Vagina (tissue), 2 donors: Measurements from ENCODE around the gene NUDCD3. TPM values are rescaled to one million over a fixed set of nuclear protein-coding genes. Genes with fewer than 3 reads are reported as not detected.

Experiments used
- DNase-seq, 2 donors: peaks; one replicate each; pipeline ENCODE4 v3.0.0-alpha.2; 2017; ENCODE audit errors: extremely low spot score in 2 of 2
- H3K27ac ChIP-seq: fragments of 200-600 bp; sonication (generic); one replicate; pipeline ENCODE4 v1.5.1; 2019
- H3K27me3 ChIP-seq: fragments of 200-600 bp; sonication (generic); one replicate; pipeline ENCODE4 v1.5.1; 2019
- H3K36me3 ChIP-seq, 2 donors: fragments of 200-600 bp; sonication (generic); one replicate each; pipeline ENCODE4 v1.5.1; 2017 to 2019
- H3K4me1 ChIP-seq: fragments of 200-600 bp; sonication (generic); one replicate; pipeline ENCODE4 v1.5.1; 2019
- H3K4me3 ChIP-seq, 2 donors: fragments of 200-600 bp; sonication (generic); 1 replicate in 1 of 2; 2 replicates in 1 of 2; pipeline ENCODE4 v1.5.1; 2016 to 2019
- H3K9me3 ChIP-seq: fragments of 200-600 bp; sonication (generic); one replicate; pipeline ENCODE4 v1.5.1; 2019
- POLR2A ChIP-seq, 2 donors: fragments of 450-650 bp; IDR thresholded peaks; one replicate each; pipeline ENCODE4 v1.6.1; 2017; ENCODE audit warnings: antibody characterized with exemption in 2 of 2, mild to moderate bottlenecking in 2 of 2, moderate library complexity in 2 of 2
- POLR2AphosphoS5 ChIP-seq, 2 donors: sonication (generic); formaldehyde crosslinking; IDR thresholded peaks; one replicate each; pipeline ENCODE4 v1.9.0; 2017; ENCODE audit warnings: antibody characterized with exemption in 2 of 2, mild to moderate bottlenecking in 2 of 2, low read depth in 1 of 2; ENCODE audit not compliant: insufficient read depth in 1 of 2
- intact Hi-C: fragments of 100-400 bp; cut with DNase I; formaldehyde crosslinking; loops from one replicate; pipeline ENCODE4 v1.15.1; 2023
- total RNA-seq: library from RNA; depleted of rRNA; stranded (reverse); fragments of >200 nt; gene quantifications from one replicate; pipeline ENCODE4 v1.2.3, GENCODE V29; 2016
- TF ChIP-seq, protein P1 (sequence below), 3 experiments: fragments of 450-650 bp in 2 of 3; fragments of 200-600 bp in 1 of 3; sonication (generic) in 1 of 3; IDR thresholded peaks; one replicate each; pipeline ENCODE4 v1.5.1; 2017 to 2019; ENCODE audit warnings: antibody characterized with exemption in 3 of 3, mild to moderate bottlenecking in 2 of 3, moderate library complexity in 2 of 3

NUDCD3 gene
- total RNA-seq, 1 donor from 2014 or later, result 48.6 TPM

DNA sequence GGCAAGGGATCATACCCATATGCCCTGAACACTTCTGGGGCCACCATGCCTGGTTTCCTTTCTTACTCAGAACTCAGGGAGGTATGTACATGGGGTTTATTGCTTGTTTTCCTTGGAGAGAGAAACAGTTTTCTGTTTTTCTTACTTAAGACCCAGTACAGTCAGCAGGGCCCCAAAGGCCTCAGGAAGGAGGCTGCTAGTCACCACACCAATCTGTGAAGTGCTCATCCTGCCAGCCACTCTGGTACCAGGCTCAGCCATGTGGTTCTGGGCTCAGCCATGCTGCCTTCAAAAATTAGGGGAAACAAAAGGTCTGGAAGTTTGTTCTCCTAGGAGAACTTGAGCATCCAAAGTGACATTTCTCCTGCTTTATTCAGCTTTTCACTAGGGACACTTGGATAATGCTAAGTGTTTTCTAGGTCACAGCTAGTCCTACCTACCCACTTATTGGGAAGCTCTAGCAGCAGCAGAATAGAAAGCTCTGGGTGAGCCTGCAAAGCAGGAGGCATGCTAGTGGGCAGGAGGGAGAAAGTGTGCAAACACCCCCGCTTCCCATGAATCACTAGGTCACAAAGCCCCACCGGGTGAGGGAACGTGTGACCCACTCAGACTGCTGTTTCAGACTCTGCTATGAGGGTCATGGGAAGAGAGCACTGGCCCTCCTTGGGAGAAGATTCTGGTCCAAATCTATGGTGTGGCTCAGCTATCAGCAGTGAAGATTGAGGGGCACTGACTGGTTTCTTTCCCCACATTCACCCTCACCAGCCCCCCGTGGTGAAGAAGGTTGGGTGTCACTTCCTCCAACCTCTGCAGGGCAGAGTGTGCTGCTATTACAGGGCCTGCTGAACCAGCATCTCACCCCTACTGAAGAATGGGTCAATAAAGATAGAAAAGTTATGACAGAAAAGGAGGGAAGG, 23.9 kb downstream of the NUDCD3 start:
- no peaks in the 10 kb centered on the region for H3K9me3 ChIP-seq
- no peaks in the 10 kb centered on the region for H3K36me3 ChIP-seq
- peaks cover 17% of the 10 kb centered on the region for H3K4me1 ChIP-seq
- H3K27me3 ChIP-seq, result no peaks in the 10 kb centered on the region
- no peak overlapping the region for H3K27ac ChIP-seq
- DNase-seq, result no peak
- intact Hi-C loops, result no loop called here
- TF ChIP-seq, protein P1, sequence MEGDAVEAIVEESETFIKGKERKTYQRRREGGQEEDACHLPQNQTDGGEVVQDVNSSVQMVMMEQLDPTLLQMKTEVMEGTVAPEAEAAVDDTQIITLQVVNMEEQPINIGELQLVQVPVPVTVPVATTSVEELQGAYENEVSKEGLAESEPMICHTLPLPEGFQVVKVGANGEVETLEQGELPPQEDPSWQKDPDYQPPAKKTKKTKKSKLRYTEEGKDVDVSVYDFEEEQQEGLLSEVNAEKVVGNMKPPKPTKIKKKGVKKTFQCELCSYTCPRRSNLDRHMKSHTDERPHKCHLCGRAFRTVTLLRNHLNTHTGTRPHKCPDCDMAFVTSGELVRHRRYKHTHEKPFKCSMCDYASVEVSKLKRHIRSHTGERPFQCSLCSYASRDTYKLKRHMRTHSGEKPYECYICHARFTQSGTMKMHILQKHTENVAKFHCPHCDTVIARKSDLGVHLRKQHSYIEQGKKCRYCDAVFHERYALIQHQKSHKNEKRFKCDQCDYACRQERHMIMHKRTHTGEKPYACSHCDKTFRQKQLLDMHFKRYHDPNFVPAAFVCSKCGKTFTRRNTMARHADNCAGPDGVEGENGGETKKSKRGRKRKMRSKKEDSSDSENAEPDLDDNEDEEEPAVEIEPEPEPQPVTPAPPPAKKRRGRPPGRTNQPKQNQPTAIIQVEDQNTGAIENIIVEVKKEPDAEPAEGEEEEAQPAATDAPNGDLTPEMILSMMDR (IDR thresholded peaks at IDR 0.05), result no peak
- no peak for TF ChIP-seq POLR2A (IDR thresholded peaks at IDR 0.05)
- no peak overlapping the region for H3K4me3 ChIP-seq

DNA sequence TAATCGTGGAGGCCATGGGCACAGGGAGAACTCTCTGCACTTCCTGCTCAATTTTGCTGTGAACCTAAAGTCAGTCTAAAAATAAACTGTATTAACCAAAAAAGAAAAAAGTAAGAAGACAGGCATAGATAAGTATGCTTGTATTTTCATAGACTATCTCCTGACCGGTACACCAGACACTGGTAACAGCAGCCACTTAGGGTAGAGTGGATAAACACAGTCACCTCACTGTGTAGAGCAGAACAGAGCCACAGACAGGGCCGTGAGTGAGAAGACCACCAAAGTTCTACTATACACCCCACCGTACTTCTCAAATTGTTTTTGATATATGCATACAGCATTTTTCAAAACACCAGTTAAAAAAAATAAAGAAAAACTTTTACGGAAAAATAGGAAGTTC, 25.0 kb downstream of the NUDCD3 start:
- no peak for DNase-seq
- Histone ChIP-seq H3K27me3 (no peaks in the 10 kb centered on the region), H3K9me3 (no peaks in the 10 kb centered on the region), H3K27ac (no peak overlapping the region), H3K4me3 (no peak overlapping the region), H3K36me3 (no peaks in the 10 kb centered on the region), H3K4me1 (peaks cover 21% of the 10 kb centered on the region)
- TF ChIP-seq, protein P1 (IDR thresholded peaks at IDR 0.05), result no peak
- TF ChIP-seq POLR2AphosphoS5 (IDR thresholded peaks at IDR 0.05; ENCODE audit: insufficient read depth in 1 of 2, low read depth in 1 of 2) (no peak), POLR2A (IDR thresholded peaks at IDR 0.05) (no peak)
- intact Hi-C loops, result no loop called here

DNA sequence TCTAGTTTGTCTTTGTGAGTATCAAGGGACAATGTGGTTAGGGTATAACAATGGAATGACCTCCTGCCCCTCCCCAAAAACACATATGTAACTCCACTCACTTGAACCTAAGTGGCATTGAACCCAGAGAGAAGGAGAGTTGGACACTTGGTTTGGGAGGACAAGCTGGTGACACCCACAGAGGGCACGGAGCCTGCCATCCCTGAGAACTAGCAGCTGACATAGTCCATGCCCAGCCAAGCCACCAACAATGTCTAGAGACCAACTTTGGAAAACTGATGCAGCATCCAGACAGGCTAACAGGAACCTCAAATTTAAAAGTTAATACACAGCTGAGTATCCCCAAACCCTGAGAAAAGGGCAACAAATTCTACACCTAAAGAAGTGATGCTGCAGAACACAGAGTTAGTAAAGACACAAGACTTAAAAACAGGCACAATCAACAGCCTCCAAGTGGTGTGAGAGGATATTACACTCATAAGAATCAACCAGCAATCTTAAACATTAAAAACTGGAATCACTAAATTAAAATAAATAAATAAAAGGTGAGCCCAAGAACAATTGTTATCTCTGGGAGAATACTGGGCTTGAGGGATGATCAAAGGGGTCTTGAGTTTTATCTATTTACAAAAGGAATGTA, 27.2 kb downstream of the NUDCD3 start:
- H3K4me1 ChIP-seq, result peaks cover 9% of the 10 kb centered on the region
- H3K27ac ChIP-seq, result no peak overlapping the region
- intact Hi-C loops, result no loop called here
- DNase-seq, result no peak
- no peaks in the 10 kb centered on the region for H3K27me3 ChIP-seq
- H3K36me3 ChIP-seq, result no peaks in the 10 kb centered on the region
- TF ChIP-seq, protein P1 (IDR thresholded peaks at IDR 0.05), result no peak
- TF ChIP-seq POLR2A (IDR thresholded peaks at IDR 0.05) (no peak), POLR2AphosphoS5 (IDR thresholded peaks at IDR 0.05; ENCODE audit: insufficient read depth in 1 of 2, low read depth in 1 of 2) (no peak)
- H3K4me3 ChIP-seq, result no peak overlapping the region
- no peaks in the 10 kb centered on the region for H3K9me3 ChIP-seq

DNA sequence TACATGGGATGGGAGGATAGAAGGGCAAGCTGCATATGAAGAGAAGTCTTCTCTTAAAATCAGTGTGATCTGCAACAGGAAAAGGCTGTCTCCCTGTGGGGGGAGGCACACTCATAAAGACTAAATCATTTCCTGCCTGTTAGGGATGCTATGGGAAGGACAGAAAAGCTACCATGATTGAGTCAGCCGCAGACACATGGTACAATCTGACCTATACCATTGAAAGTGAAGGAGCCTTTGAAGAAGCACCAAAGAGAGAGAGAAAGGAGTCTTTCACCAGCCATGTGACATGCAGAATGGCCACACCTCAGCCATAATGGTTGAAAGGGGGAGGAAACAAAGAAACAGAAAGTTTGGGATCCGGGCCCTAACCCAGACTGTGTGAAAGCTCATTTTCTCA, 29.1 kb downstream of the NUDCD3 start:
- Histone ChIP-seq H3K4me3 (no peak overlapping the region), H3K4me1 (peaks cover 14% of the 10 kb centered on the region), H3K27me3 (no peaks in the 10 kb centered on the region), H3K9me3 (no peaks in the 10 kb centered on the region), H3K36me3 (no peaks in the 10 kb centered on the region), H3K27ac (no peak overlapping the region)
- no peak for DNase-seq
- intact Hi-C loops, result no loop called here
- TF ChIP-seq, protein P1 (IDR thresholded peaks at IDR 0.05), result no peak
- TF ChIP-seq POLR2AphosphoS5 (IDR thresholded peaks at IDR 0.05; ENCODE audit: insufficient read depth in 1 of 2, low read depth in 1 of 2), result no peak
- no peak for TF ChIP-seq POLR2A (IDR thresholded peaks at IDR 0.05)

DNA sequence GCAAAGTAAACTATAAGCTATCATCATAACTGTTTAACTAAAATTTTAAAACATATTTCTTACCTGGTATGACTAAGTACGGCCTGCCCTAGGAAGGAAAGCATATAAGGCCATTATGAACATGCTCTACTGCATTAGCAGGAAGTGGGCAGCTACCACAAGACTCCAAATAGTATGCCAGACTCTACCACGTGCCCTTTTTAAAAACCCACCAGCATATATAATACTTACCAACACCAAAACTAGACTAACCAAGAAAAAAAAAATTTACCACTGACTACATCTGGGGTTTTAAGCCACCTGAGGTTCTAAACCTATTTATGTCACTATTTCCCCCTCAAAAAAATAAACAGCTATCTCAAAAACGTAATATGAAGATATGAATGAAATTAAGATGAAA, 30.1 kb downstream of the NUDCD3 start:
- no peaks in the 10 kb centered on the region for H3K9me3 ChIP-seq
- intact Hi-C loops, result no loop called here

More for the DNA sequence above, 30.1 kb downstream of the NUDCD3 start:
- H3K36me3 ChIP-seq, result no peaks in the 10 kb centered on the region
- H3K27me3 ChIP-seq, result no peaks in the 10 kb centered on the region
- TF ChIP-seq, protein P1 (IDR thresholded peaks at IDR 0.05), result no peak
- TF ChIP-seq POLR2AphosphoS5 (IDR thresholded peaks at IDR 0.05; ENCODE audit: insufficient read depth in 1 of 2, low read depth in 1 of 2) (peak in 1 of 2 donors; percentile 18), POLR2A (IDR thresholded peaks at IDR 0.05) (no peak)
- H3K27ac ChIP-seq, result no peak overlapping the region
- no peak overlapping the region for H3K4me3 ChIP-seq
- H3K4me1 ChIP-seq, result peaks cover 16% of the 10 kb centered on the region
- DNase-seq, result no peak
